Anterior cingulate cortex (tissue), 58 donors: ENCODE results near the gene DAAM2.

Source experiments
- DNase-seq, 58 donors: peaks; one replicate each; lab custom pipeline; 2025; lab: John Stamatoyannopoulos, UW

Gene DAAM2

DNA sequence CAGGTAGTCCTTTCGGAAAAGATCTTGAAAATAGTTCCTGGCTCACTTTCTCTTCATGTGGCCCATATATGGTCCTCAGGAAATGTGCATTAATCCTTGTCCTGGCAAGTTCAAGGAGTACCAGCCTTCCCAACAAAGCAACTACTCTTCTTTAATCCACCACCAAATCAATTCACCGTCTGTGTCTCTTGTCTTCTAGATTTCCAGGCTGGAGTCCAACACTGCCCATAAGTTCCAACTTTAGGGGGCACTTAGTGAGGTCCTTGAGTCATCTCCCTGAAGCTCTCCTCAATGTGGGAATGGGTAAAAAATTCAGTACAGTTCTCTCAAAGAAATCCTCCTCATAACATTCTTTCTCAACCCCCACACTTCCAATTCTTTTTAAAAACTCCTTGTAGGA, 6.9 kb upstream of the DAAM2 start:
- DNase-seq, result no peak

- DNase-seq, result no peak
These were observed 5.5 kb upstream of the DAAM2 start for GRCh38 chr6:39786649-39787048.

- DNase-seq, result no peak
These were observed 4.9 kb upstream of the DAAM2 start for GRCh38 chr6:39787322-39787721.

DNA sequence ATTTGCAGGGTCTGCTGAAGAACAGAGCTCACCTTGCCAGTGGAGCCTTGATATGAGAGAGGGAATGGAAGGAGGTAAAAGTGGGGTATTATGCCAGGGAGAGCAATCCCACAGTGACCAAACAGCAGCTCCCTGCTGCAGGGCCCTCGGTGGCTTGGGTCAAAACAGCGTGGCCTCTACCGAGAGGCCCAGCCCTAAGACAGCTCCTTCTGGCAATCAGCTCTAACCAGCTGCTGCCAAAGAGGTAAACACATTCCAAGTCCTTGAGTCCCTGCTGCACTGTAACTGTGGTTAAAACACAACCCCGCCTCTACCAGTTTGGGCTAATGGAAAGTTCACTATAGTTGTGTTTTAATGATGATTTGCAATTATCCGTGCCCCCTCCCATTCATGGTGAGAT, 1.4 kb upstream of the DAAM2 start:
- DNase-seq, result no peak

DNA sequence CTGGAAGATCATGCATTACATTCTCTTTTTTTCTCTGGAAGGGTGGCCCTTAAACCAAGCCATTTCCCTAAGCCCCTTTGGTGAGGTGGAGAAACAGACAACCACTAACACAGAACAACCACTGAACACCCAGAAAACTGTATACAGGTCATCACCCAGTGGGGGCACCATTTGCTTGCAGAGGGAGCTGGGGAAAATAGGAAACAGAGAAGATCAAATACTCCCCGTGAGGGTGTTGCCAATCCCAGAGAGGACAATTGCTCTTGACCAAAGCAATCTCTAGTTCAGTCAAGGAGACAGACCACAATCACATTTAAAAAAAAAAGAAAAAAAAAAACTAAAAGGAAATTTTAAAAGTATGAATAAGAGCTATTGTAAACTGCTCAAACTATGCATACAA, 865 bp upstream of the DAAM2 start:
- peak in 6 of 58 donors; percentile 19 to 43 (median 34) for DNase-seq

DNA sequence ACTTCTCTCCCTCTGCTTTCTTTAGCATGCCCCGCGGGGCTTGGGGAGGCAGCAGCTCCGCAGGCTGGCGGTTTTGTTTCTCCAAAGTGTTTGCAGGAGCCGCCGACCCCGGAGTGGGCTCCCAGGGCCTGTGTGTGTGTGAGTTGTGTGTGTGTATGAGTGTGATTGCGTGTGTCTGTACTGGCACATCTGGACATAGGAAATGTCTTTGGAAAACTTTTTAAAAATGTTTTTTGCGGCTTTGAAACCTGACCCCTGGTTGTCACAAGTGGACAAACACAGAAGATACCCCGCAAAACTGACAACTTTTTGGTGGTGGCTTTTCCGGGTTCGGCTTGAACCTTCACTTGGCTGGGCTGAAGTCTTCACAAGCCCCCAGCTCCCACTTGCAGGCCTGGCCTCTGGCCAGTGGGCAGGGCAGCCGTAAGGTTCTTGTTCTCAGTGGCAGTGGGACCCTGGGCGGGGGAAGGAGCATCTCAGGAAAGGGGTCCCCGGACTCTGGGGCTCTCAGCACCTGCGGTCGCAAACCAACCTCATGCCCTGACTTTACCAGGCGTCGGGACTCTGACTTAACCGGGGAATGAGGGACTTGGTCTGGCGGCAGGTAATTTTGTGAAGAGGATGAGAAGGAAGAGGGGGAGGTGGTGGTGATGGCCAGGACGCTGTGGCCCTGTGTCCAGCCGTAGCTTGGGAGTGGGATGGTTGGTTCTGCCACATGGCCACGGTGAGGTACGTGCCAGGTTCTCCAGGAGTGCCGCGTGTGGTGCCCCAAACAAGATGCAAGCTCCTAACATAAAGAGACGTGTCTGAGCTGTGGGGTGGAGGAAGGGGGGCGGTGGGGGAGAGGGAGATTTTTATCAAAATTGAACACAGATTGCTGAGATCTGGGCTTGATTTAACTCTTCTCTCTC, 619 bp downstream of the DAAM2 start:
- DNase-seq, result peak in 10 of 58 donors; percentile 27 to 68 (median 38)

GRCh38 chr6:39793516-39793915, 1.3 kb downstream of the DAAM2 start:
- no peak for DNase-seq

DNA sequence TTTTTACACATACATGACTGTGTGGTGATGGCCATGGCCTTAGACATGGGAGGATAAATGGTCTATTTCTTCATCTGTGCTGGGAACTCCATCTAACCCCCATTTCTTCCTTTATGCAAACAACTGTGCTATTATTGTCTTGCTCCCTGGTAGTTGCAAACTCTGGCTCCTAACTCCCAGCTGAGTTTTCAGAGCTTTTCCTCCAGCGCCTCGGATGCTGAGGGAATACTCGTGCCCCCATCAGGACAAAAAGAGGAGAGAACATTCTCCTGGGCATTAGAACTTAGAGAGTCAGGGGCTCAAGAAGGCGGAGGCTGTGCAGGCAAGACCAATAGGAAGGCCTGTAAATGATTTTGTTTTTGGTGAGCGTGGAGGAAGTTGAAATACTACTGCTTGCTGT, 2.1 kb downstream of the DAAM2 start:
- peak in 14 of 58 donors; percentile 13 to 75 (median 36) for DNase-seq

- DNase-seq, result no peak
These were observed 5.6 kb downstream of the DAAM2 start for GRCh38 chr6:39797751-39798150.

- DNase-seq, result no peak
These were observed 8.2 kb downstream of the DAAM2 start for GRCh38 chr6:39800034-39801032.

- DNase-seq, result peak in 4 of 58 donors; percentile 29 to 71 (median 38)
These were observed 9.5 kb downstream of the DAAM2 start for GRCh38 chr6:39801456-39802251.

- no peak for DNase-seq
These were observed 11.7 kb downstream of the DAAM2 start for GRCh38 chr6:39803872-39804271.

- DNase-seq, result no peak
These were observed 12.4 kb downstream of the DAAM2 start for GRCh38 chr6:39804466-39805065.

DNA sequence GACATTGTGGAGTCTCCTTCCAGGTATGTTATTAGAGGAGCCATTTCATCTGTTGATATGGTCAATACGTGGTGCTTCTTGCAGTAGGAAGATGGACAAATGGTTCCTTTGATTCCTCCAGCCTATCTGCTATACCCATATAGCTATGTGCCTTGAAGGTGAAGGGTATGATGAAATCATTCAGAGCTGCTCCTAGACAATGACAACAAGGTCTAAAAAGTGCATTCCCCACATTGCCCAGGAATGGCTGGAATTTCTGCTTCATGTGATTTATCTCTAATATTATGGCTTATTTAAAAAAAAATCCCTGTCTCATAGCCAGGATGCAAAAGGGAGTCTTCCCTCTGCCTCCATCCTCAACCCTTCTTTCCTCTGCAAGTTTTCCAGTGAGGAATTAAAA, 14.1 kb downstream of the DAAM2 start:
- DNase-seq, result no peak

- no peak for DNase-seq
These were observed 16.2 kb downstream of the DAAM2 start for GRCh38 chr6:39808346-39808745.

DNA sequence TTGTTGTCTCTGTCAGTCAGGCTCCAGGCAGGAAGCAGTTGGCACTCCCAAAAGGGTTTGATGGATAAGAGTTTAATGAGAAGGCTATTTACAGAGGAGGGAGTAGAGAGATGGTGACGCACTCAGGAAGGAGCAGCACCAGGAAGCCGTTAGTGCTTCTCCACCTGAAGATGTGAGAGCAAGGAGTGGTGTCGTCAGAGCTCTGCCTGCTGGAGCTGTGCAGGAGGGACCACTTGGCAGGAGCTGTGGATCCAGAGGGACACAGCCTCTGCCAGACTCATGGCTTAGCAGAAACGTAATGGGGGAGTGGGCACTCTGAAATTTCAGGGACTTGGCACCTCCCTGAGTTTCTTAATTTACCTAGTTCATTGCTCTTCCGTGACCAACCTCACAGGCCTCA, 16.8 kb downstream of the DAAM2 start:
- peak in 1 of 58 donors; percentile 49 for DNase-seq

DNA sequence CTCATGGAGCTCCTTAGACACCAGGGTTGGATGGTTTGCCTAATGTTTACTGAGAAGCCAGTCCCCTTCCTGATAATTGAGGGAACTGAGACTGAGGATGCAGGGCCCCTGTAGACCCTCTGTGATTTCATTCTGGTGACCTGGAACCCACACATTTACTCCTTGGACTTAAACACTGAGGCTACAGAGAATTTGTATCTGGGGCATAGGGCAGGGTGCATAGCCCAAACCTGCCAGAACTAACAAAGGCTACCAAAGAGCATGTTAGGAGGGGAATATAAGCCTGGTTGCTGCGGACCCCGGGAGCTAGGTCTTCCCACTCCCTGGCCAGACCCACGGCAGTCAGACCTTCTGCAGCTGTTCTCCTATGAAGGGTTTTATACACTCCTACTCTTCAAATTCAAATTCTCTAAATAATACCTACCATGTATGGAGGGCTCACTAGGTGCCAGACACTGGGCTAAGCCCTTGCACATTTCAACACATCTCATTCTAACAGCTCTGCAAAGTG, 19.7 kb downstream of the DAAM2 start:
- DNase-seq, result peak in 1 of 58 donors; percentile 27

GRCh38 chr6:39812496-39812852, 20.3 kb downstream of the DAAM2 start:
- DNase-seq, result no peak

GRCh38 chr6:39812853-39813533, 20.8 kb downstream of the DAAM2 start:
- DNase-seq, result peak in 3 of 58 donors; percentile 18 to 51 (median 20)
